ENCODE results near the gene CDH18. TPM values are rescaled to one million over a fixed set of nuclear protein-coding genes. Genes with fewer than 3 reads are reported as not detected.

Gene CDH18
- total RNA-seq, 1 experiment from 2014 or later, result not detected

DNA sequence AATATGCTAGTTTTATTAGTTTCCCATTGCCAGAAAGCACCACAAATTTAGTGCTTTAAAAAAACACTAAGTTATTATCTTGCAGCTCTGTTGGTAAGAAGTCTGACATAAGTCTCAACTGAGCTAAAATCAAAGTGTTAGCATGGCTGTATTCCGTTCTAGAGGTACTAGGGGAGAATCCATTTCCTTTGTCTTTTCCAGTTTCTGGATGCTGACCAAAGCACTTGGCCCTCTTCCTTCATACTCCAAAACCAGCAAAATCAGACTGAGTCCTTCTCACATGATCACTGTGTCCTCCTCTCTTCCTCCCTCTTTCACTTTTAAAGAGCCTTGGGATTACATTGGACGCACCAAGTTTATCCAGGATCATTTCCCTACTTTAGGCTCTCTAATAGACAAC, 9.5 kb downstream of the CDH18 start:
- Histone ChIP-seq H3K36me3 (ENCODE audit: control insufficient read depth in 1 of 2, insufficient read depth in 2 of 2, low read length in 2 of 2) (no peaks in the 10 kb centered on the region), H3K9ac (ENCODE audit: low read length) (no peak overlapping the region), H3K27ac (ENCODE audit: low read depth, low read length) (no peak overlapping the region), H3K9me3 (ENCODE audit: control insufficient read depth in 1 of 2, insufficient read depth in 1 of 2, low read depth in 1 of 2, low read length in 2 of 2) (peaks cover 0 to 29% of the 10 kb centered on the region in 2 experiments; a peak in 3 of 4 replicates), H3K4me3 (replicated peaks in 1 of 2; ENCODE audit: low read depth in 1 of 2, low read length in 2 of 2) (no peak overlapping the region), H3K79me2 (ENCODE audit: insufficient read depth, low read length) (no peaks in the 10 kb centered on the region), H3K4me1 (ENCODE audit: control insufficient read depth in 1 of 2, insufficient read depth in 2 of 2, low read length in 2 of 2) (no peaks in the 10 kb centered on the region), H3K9me2 (ENCODE audit: insufficient read depth) (no peaks in the 10 kb centered on the region), H3K4me2 (ENCODE audit: low read length) (no peak overlapping the region), H3K27me3 (ENCODE audit: insufficient read depth, low read length) (no peaks in the 10 kb centered on the region), H4K20me1 (ENCODE audit: insufficient read depth) (no peaks in the 10 kb centered on the region), H2AFZ (ENCODE audit: low read depth, low read length, poor library complexity, severe bottlenecking) (no peak overlapping the region)
- intact Hi-C loops (cut with micrococcal nuclease), result no loop called here
- BruUV-seq (replicated peaks), result no TSS peak
- no peak for DNase-seq (ENCODE audit: low read depth, low spot score)
- ATAC-seq, result no peak
- TF ChIP-seq, protein P1, sequence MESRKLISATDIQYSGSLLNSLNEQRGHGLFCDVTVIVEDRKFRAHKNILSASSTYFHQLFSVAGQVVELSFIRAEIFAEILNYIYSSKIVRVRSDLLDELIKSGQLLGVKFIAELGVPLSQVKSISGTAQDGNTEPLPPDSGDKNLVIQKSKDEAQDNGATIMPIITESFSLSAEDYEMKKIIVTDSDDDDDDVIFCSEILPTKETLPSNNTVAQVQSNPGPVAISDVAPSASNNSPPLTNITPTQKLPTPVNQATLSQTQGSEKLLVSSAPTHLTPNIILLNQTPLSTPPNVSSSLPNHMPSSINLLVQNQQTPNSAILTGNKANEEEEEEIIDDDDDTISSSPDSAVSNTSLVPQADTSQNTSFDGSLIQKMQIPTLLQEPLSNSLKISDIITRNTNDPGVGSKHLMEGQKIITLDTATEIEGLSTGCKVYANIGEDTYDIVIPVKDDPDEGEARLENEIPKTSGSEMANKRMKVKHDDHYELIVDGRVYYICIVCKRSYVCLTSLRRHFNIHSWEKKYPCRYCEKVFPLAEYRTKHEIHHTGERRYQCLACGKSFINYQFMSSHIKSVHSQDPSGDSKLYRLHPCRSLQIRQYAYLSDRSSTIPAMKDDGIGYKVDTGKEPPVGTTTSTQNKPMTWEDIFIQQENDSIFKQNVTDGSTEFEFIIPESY (IDR thresholded peaks at IDR 0.05; ENCODE audit: extremely low read depth, insufficient replicate concordance, low read length), result no peak
- no peak for TF ChIP-seq REST (IDR thresholded peaks at IDR 0.05; ENCODE audit: low read depth)
- TF ChIP-seq RAD21 (IDR thresholded peaks at IDR 0.05; ENCODE audit: low read depth), result no peak
- TF ChIP-seq EZH2 (IDR thresholded peaks at IDR 0.05), result no peak
- TF ChIP-seq, protein P2, sequence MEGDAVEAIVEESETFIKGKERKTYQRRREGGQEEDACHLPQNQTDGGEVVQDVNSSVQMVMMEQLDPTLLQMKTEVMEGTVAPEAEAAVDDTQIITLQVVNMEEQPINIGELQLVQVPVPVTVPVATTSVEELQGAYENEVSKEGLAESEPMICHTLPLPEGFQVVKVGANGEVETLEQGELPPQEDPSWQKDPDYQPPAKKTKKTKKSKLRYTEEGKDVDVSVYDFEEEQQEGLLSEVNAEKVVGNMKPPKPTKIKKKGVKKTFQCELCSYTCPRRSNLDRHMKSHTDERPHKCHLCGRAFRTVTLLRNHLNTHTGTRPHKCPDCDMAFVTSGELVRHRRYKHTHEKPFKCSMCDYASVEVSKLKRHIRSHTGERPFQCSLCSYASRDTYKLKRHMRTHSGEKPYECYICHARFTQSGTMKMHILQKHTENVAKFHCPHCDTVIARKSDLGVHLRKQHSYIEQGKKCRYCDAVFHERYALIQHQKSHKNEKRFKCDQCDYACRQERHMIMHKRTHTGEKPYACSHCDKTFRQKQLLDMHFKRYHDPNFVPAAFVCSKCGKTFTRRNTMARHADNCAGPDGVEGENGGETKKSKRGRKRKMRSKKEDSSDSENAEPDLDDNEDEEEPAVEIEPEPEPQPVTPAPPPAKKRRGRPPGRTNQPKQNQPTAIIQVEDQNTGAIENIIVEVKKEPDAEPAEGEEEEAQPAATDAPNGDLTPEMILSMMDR (IDR thresholded peaks at IDR 0.05 in 2 of 3, conservative IDR thresholded peaks at IDR 0.05 in 1 of 3; ENCODE audit: borderline replicate concordance in 1 of 3, insufficient read depth in 1 of 3, low read depth in 2 of 3, low read length in 2 of 3), result no peak
- TF ChIP-seq YY1 (IDR thresholded peaks at IDR 0.05; ENCODE audit: extremely low read depth, insufficient replicate concordance, low read depth, low read length), result no peak
- no peak for TF ChIP-seq TCF7L2 (IDR thresholded peaks at IDR 0.05; ENCODE audit: borderline replicate concordance, extremely low read depth, insufficient read depth, insufficient read length)
- no peak for TF ChIP-seq SP1 (IDR thresholded peaks at IDR 0.05; ENCODE audit: low read depth)
- ChIA-PET POLR2A (no interaction called here), CTCF (no interaction called here), RAD21 (ENCODE audit: low non-redundant PET in 1 of 2, low total read pairs in 2 of 2, uncharacterized antibody in 2 of 2, unreplicated experiment in 2 of 2) (no interaction called here)
